ENCODE data around the gene GCNT1. TPM values are rescaled to one million over a fixed set of nuclear protein-coding genes. Genes with fewer than 3 reads are reported as not detected.

Gene GCNT1
- total RNA-seq, 1 experiment from 2014 or later: 0.29 TPM

DNA sequence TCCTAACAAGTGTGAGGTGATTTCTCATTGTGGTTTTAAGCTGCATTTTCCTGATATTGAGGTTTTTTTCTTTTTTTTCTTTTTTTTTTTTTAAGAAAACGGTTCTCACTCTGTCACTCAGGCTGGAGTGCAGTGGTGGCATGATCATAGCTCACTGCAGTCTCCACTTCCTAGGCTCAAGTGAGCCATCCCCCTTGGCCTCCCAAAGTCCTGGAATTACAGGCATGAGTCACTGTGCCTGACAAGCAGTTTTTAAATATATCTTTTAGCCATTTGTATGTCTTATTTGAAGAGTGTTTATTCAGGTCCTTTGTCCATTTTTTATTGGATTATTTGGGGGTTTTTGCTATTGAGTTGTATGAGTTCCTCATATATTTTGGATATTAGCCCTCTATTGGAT is 53.8 kb downstream of the GCNT1 start:
- Histone ChIP-seq H4K20me1 (ENCODE audit: low read length) (no peaks in the 10 kb centered on the region), H3K4me2 (ENCODE audit: low read length) (no peak overlapping the region), H3K4me1 (ENCODE audit: insufficient read depth, low read length) (no peaks in the 10 kb centered on the region), H3K27me3 (ENCODE audit: low read length) (0 out of 2 replicates have a peak, but pooled peaks cover 15% of the 10 kb centered on the region), H3F3A (ENCODE audit: low read length, unreplicated experiment) (no peaks in the 10 kb centered on the region), H3K27ac (ENCODE audit: low read length) (no peak overlapping the region), H3K4me3 (ENCODE audit: low read length) (no peak overlapping the region), H2AFZ (ENCODE audit: low read length) (no peak overlapping the region), H3K79me2 (ENCODE audit: low read length) (no peaks in the 10 kb centered on the region), H3K9me3 (ENCODE audit: low read length) (no peaks in the 10 kb centered on the region), H3K9me2 (replicated peaks; ENCODE audit: low read length) (no peaks in the 10 kb centered on the region), H3K9ac (ENCODE audit: low read length) (no peak overlapping the region), H3K36me3 (ENCODE audit: low read depth, low read length) (no peaks in the 10 kb centered on the region)
- intact Hi-C loops (cut with micrococcal nuclease): no loop called here
- no peak for TF ChIP-seq EZH2 (IDR thresholded peaks at IDR 0.05; ENCODE audit: low read length, unreplicated experiment)
- no peak for TF ChIP-seq EZH2phosphoT487 (IDR thresholded peaks at IDR 0.05; ENCODE audit: borderline replicate concordance, low read length)
- TF ChIP-seq, protein P1, sequence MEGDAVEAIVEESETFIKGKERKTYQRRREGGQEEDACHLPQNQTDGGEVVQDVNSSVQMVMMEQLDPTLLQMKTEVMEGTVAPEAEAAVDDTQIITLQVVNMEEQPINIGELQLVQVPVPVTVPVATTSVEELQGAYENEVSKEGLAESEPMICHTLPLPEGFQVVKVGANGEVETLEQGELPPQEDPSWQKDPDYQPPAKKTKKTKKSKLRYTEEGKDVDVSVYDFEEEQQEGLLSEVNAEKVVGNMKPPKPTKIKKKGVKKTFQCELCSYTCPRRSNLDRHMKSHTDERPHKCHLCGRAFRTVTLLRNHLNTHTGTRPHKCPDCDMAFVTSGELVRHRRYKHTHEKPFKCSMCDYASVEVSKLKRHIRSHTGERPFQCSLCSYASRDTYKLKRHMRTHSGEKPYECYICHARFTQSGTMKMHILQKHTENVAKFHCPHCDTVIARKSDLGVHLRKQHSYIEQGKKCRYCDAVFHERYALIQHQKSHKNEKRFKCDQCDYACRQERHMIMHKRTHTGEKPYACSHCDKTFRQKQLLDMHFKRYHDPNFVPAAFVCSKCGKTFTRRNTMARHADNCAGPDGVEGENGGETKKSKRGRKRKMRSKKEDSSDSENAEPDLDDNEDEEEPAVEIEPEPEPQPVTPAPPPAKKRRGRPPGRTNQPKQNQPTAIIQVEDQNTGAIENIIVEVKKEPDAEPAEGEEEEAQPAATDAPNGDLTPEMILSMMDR (conservative IDR thresholded peaks at IDR 0.05; ENCODE audit: low read depth, low read length): no peak
- CTCF ChIA-PET: no interaction called here
- DNase-seq (no peak), ATAC-seq (no peak)
- POLR2A ChIA-PET (ENCODE audit: unreplicated experiment): no interaction called here
- BruUV-seq (replicated peaks): no TSS peak

DNA sequence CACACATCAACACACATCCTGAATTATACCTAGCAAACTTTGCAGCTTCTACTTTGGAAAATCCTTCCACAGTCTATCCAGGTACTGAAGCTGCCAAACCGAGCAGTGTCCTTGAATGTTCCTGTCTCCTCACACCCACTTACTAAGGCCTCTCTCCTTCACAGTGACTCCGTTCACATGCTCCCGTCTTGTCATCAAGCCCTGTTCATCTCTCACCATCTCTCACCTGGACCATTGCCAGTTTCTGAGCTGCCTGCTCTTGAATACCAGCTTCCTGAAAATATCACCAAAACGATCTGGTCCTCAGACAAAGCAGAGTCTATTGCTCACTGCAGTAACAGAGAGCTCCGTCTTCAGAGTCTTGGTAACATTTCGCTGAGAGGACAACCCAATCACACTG is 57.4 kb downstream of the GCNT1 start:
- Histone ChIP-seq H3K27me3 (ENCODE audit: low read length) (0 out of 2 replicates have a peak, but pooled peaks cover 14% of the 10 kb centered on the region), H3K9me2 (replicated peaks; ENCODE audit: low read length) (no peaks in the 10 kb centered on the region), H2AFZ (ENCODE audit: low read length) (no peak overlapping the region), H3K79me2 (ENCODE audit: low read length) (no peaks in the 10 kb centered on the region), H3K4me3 (ENCODE audit: low read length) (no peak overlapping the region), H3F3A (ENCODE audit: low read length, unreplicated experiment) (no peaks in the 10 kb centered on the region), H3K9ac (ENCODE audit: low read length) (no peak overlapping the region), H3K36me3 (ENCODE audit: low read depth, low read length) (no peaks in the 10 kb centered on the region), H3K4me1 (ENCODE audit: insufficient read depth, low read length) (no peaks in the 10 kb centered on the region), H3K9me3 (ENCODE audit: low read length) (no peaks in the 10 kb centered on the region), H4K20me1 (ENCODE audit: low read length) (no peaks in the 10 kb centered on the region), H3K4me2 (ENCODE audit: low read length) (no peak overlapping the region), H3K27ac (ENCODE audit: low read length) (no peak overlapping the region)
- no TSS peak for BruUV-seq (replicated peaks)
- intact Hi-C loops (cut with micrococcal nuclease): no loop called here
- no peak for ATAC-seq
- POLR2A ChIA-PET (ENCODE audit: unreplicated experiment): no interaction called here
- TF ChIP-seq EZH2phosphoT487 (IDR thresholded peaks at IDR 0.05; ENCODE audit: borderline replicate concordance, low read length): no peak
- TF ChIP-seq, protein P1 (conservative IDR thresholded peaks at IDR 0.05; ENCODE audit: low read depth, low read length): no peak
- no peak for TF ChIP-seq EZH2 (IDR thresholded peaks at IDR 0.05; ENCODE audit: low read length, unreplicated experiment)
- DNase-seq: no peak
- CTCF ChIA-PET: no interaction called here

DNA sequence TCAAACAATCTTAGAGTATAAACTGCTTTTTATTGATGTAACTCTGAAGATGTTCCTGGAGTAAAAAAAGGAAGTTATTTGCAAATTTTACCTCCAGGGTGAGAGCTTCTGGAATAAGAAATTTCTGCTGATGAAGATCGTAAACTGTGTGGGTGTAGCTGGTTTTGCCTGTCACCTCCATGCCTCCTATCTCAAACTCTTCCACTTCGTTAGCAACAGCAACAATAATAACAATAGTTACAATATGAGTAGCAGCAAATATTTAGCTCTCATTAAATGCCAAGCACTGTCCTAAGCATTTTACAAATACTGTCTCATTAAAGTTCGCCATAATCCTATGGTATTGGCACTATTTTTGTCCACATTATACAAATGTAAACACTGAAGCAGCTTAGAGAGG is 57.9 kb downstream of the GCNT1 start:
- H4K20me1 ChIP-seq (ENCODE audit: low read length): no peaks in the 10 kb centered on the region
- POLR2A ChIA-PET (ENCODE audit: unreplicated experiment): no interaction called here
- H3K9me3 ChIP-seq (ENCODE audit: low read length): no peaks in the 10 kb centered on the region
- CTCF ChIA-PET: no interaction called here
- H3K9me2 ChIP-seq (replicated peaks; ENCODE audit: low read length): no peaks in the 10 kb centered on the region
- H2AFZ ChIP-seq (ENCODE audit: low read length): no peak overlapping the region
- intact Hi-C loops (cut with micrococcal nuclease): no loop called here
- no peaks in the 10 kb centered on the region for H3K79me2 ChIP-seq (ENCODE audit: low read length)
- no peaks in the 10 kb centered on the region for H3K4me1 ChIP-seq (ENCODE audit: insufficient read depth, low read length)
- DNase-seq: no peak
- TF ChIP-seq, protein P1 (conservative IDR thresholded peaks at IDR 0.05; ENCODE audit: low read depth, low read length): no peak
- TF ChIP-seq EZH2 (IDR thresholded peaks at IDR 0.05; ENCODE audit: low read length, unreplicated experiment) (no peak), EZH2phosphoT487 (IDR thresholded peaks at IDR 0.05; ENCODE audit: borderline replicate concordance, low read length) (no peak)
- H3K27me3 ChIP-seq (ENCODE audit: low read length): 0 out of 2 replicates have a peak, but pooled peaks cover 14% of the 10 kb centered on the region
- H3K36me3 ChIP-seq (ENCODE audit: low read depth, low read length): no peaks in the 10 kb centered on the region
- H3K27ac ChIP-seq (ENCODE audit: low read length): no peak overlapping the region
- H3K4me2 ChIP-seq (ENCODE audit: low read length): no peak overlapping the region
- H3K4me3 ChIP-seq (ENCODE audit: low read length): no peak overlapping the region
- H3F3A ChIP-seq (ENCODE audit: low read length, unreplicated experiment): no peaks in the 10 kb centered on the region
- H3K9ac ChIP-seq (ENCODE audit: low read length): no peak overlapping the region
- no TSS peak for BruUV-seq (replicated peaks)
- no peak for ATAC-seq

Data from PC-3 (cell line).